Stimulated activated naive CD8-positive, alpha-beta T cell treated with anti-CD3 and anti-CD28 coated beads, Interleukin-15, amount 100 ng/mL, for 72 hours (primary cell): Measurements from ENCODE around the gene MBOAT7.
"Not testable (repeated sequence)": the region's sequence is repeated elsewhere in the genome, so short reads cannot be mapped to it uniquely, and the experiment has no call there.

Source experiments
- ATAC-seq: fragments of 150-1000 bp; cut with Tn5 transposase; 2 replicates; pipeline ENCODE4 v1.10.0; 2021; ENCODE audit warnings: mild to moderate bottlenecking, moderate library complexity
- DNase-seq, 2 donors: peaks; one replicate each; pipeline ENCODE4 v3.0.0; 2021 to 2022
- H3K27ac Mint-ChIP-seq, 2 donors: one replicate each; pipeline ENCODE4 v1.8.0; 2022; ENCODE audit warnings: mild to moderate bottlenecking in 2 of 2, mixed read lengths in 2 of 2, moderate library complexity in 2 of 2
- H3K27me3 Mint-ChIP-seq: one replicate; pipeline ENCODE4 v1.8.0; 2022; ENCODE audit warnings: mixed read lengths
- H3K4me1 Mint-ChIP-seq: one replicate; pipeline ENCODE4 v1.8.0; 2022; ENCODE audit warnings: mild to moderate bottlenecking, mixed read lengths
- H3K4me3 Mint-ChIP-seq, 2 donors: one replicate each; pipeline ENCODE4 v1.8.0; 2022; ENCODE audit warnings: mild to moderate bottlenecking in 2 of 2, mixed read lengths in 2 of 2, moderate library complexity in 1 of 2
- H3K9me3 Mint-ChIP-seq, 2 donors: one replicate each; pipeline ENCODE4 v1.8.0; 2022; ENCODE audit warnings: mixed read lengths in 2 of 2

MBOAT7 gene

GRCh38 chr19:54203151-54203611 is 13.8 kb upstream of the MBOAT7 start:
- DNase-seq = no peak
- ATAC-seq = no peak
- Mint-ChIP-seq H3K27ac (peak overlapping the region in 1 of 2 donors; percentile 89), H3K9me3 (no peaks in the 10 kb centered on the region), H3K4me1 (peaks cover 80% of the 10 kb centered on the region), H3K4me3 (peak overlapping the region; percentile 89 to 98), H3K27me3 (no peaks in the 10 kb centered on the region)

- no peak for ATAC-seq
- H3K27me3 Mint-ChIP-seq = no peaks in the 10 kb centered on the region
Observed at GRCh38 chr19:54201980-54202379, 12.6 kb upstream of the MBOAT7 start.

DNA sequence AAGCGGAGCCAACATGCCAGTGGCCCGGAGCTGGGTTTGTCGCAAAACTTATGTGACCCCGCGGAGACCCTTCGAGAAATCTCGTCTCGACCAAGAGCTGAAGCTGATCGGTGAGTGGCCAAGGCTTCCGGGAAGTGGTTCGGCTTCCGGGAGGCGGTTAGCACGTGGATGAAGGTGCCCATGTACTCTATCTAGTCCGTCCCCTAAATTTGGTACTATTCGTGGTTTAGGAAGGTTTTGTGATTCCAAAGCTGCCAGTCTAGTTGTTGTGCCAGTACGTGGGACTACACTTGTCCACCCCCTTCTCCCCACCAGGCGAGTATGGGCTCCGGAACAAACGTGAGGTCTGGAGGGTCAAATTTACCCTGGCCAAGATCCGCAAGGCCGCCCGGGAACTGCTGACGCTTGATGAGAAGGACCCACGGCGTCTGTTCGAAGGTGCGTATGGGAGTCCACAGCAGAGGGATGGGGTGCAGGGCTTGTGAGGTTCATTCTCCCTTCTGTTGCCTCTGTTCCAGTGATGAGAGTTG is 11.9 kb upstream of the MBOAT7 start:
- peak overlapping the region; percentile 89 to 98 for H3K4me3 Mint-ChIP-seq
- peaks cover 61% of the 10 kb centered on the region for H3K4me1 Mint-ChIP-seq
- no peak for DNase-seq
- H3K9me3 Mint-ChIP-seq = no peaks in the 10 kb centered on the region
- ATAC-seq = peak; percentile 34
- H3K27ac Mint-ChIP-seq = peak overlapping the region; percentile 99
- H3K27me3 Mint-ChIP-seq = no peaks in the 10 kb centered on the region

More at GRCh38 chr19:54201980-54202379, 12.6 kb upstream of the MBOAT7 start:
- Mint-ChIP-seq H3K27ac (peak overlapping the region; percentile 99), H3K9me3 (no peaks in the 10 kb centered on the region), H3K4me3 (peak overlapping the region; percentile 89 to 98), H3K4me1 (peaks cover 68% of the 10 kb centered on the region)
- no peak for DNase-seq

- H3K4me1 Mint-ChIP-seq = peaks cover 43% of the 10 kb centered on the region
- H3K9me3 Mint-ChIP-seq = no peaks in the 10 kb centered on the region
- H3K27ac Mint-ChIP-seq = peak overlapping the region in 1 of 2 donors; percentile 49
- no peak for DNase-seq
- H3K4me3 Mint-ChIP-seq = peak overlapping the region; percentile 74 to 76
- ATAC-seq = no peak
- H3K27me3 Mint-ChIP-seq = no peaks in the 10 kb centered on the region
Observed at GRCh38 chr19:54199401-54199800, 10.0 kb upstream of the MBOAT7 start.

- DNase-seq (no peak), ATAC-seq (no peak)
- no peaks in the 10 kb centered on the region for H3K27me3 Mint-ChIP-seq
- no peak overlapping the region for H3K4me3 Mint-ChIP-seq
- H3K9me3 Mint-ChIP-seq = no peaks in the 10 kb centered on the region
- peaks cover 35% of the 10 kb centered on the region for H3K4me1 Mint-ChIP-seq
- H3K27ac Mint-ChIP-seq = no peak overlapping the region
Observed at GRCh38 chr19:54197121-54197520, 7.7 kb upstream of the MBOAT7 start.

DNA sequence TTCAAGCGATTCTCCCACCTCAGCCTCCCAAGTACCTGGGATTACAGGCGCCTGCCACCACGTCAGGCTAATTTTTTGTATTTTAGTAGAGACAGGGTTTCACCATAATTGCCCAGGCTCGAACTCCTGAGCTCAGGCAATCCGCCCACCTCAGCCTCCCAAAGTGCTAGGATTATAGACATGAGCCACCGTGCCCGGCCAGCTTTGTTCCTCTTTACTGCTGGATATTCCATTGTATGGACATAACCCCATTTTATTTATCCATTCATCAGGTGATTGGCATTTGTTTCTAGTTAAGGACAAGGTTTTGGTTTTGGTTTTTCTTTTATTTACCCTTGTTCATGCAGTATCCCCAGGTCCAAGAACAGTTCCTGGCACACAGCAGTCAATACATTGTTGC is 7.2 kb upstream of the MBOAT7 start:
- no peak for DNase-seq
- Mint-ChIP-seq H3K27ac (no peak overlapping the region), H3K9me3 (no peaks in the 10 kb centered on the region), H3K27me3 (no peaks in the 10 kb centered on the region), H3K4me3 (no peak overlapping the region), H3K4me1 (peaks cover 35% of the 10 kb centered on the region)
- no peak for ATAC-seq

GRCh38 chr19:54194463-54194862 is 5.1 kb upstream of the MBOAT7 start:
- not testable (repeated sequence) for ATAC-seq, H3K4me3 Mint-ChIP-seq
- H3K4me1 Mint-ChIP-seq = peaks cover 28% of the 10 kb centered on the region

GRCh38 chr19:54193011-54193410 is 3.6 kb upstream of the MBOAT7 start:
- no peak for DNase-seq
- Mint-ChIP-seq H3K27ac (peak overlapping the region in 1 of 2 donors; percentile 71), H3K4me3 (peak overlapping the region; percentile 19 to 39), H3K27me3 (no peaks in the 10 kb centered on the region), H3K4me1 (peaks cover 32% of the 10 kb centered on the region), H3K9me3 (no peaks in the 10 kb centered on the region)
- ATAC-seq = no peak

More at GRCh38 chr19:54194463-54194862, 5.1 kb upstream of the MBOAT7 start:
- DNase-seq, H3K27ac Mint-ChIP-seq, H3K9me3 Mint-ChIP-seq, H3K27me3 Mint-ChIP-seq: not testable (repeated sequence)

GRCh38 chr19:54191811-54192453 is 2.6 kb upstream of the MBOAT7 start:
- Mint-ChIP-seq H3K27me3 (no peaks in the 10 kb centered on the region), H3K4me3 (peak overlapping the region; percentile 88 to 90), H3K27ac (peak overlapping the region; percentile 94 to 95), H3K9me3 (no peaks in the 10 kb centered on the region), H3K4me1 (peaks cover 43% of the 10 kb centered on the region)
- DNase-seq = no peak
- no peak for ATAC-seq

- DNase-seq (peak; percentile 90 to 93), ATAC-seq (peak; percentile 45)
- H3K27me3 Mint-ChIP-seq = no peaks in the 10 kb centered on the region
- peak within 1 kb of the TSS; percentile 99 for H3K27ac Mint-ChIP-seq
- peak within 1 kb of the TSS; percentile 88 to 90 for H3K4me3 Mint-ChIP-seq
- peaks cover 48% of the 10 kb centered on the region for H3K4me1 Mint-ChIP-seq
- no peaks in the 10 kb centered on the region for H3K9me3 Mint-ChIP-seq
Observed at GRCh38 chr19:54191011-54191810, 1.8 kb upstream of the MBOAT7 start, which contains the start of gene TSEN34. Gene TSEN34 (plus strand): TSS chr19:54191308. CDS start chr19:54191365, 57 bp downstream.

- Mint-ChIP-seq H3K27me3 (no peaks in the 10 kb centered on the region), H3K4me3 (peak overlapping the region; percentile 88 to 90), H3K9me3 (no peaks in the 10 kb centered on the region), H3K27ac (peak overlapping the region; percentile 99), H3K4me1 (peaks cover 48% of the 10 kb centered on the region)
- ATAC-seq (peak; percentile 74), DNase-seq (peak; percentile 100)
Observed at GRCh38 chr19:54190503-54191010, 1.2 kb upstream of the MBOAT7 start.

- H3K9me3 Mint-ChIP-seq = no peaks in the 10 kb centered on the region
- ATAC-seq = peak; percentile 71
- H3K27me3 Mint-ChIP-seq = no peaks in the 10 kb centered on the region
Observed at GRCh38 chr19:54189735-54190502, 539 bp upstream of the MBOAT7 start.

GRCh38 chr19:54188215-54188871 is 1.0 kb downstream of the MBOAT7 start:
- Mint-ChIP-seq H3K27ac (peak overlapping the region; percentile 86 to 87), H3K4me3 (peak overlapping the region; percentile 88 to 90), H3K27me3 (no peaks in the 10 kb centered on the region), H3K4me1 (peaks cover 45% of the 10 kb centered on the region), H3K9me3 (no peaks in the 10 kb centered on the region)
- ATAC-seq (no peak), DNase-seq (peak in 1 of 2 donors; percentile 33)

More at GRCh38 chr19:54189735-54190502, 539 bp upstream of the MBOAT7 start:
- peak overlapping the region; percentile 88 to 90 for H3K4me3 Mint-ChIP-seq
- H3K27ac Mint-ChIP-seq = peak overlapping the region; percentile 99
- DNase-seq = peak; percentile 100
- H3K4me1 Mint-ChIP-seq = peaks cover 48% of the 10 kb centered on the region

DNA sequence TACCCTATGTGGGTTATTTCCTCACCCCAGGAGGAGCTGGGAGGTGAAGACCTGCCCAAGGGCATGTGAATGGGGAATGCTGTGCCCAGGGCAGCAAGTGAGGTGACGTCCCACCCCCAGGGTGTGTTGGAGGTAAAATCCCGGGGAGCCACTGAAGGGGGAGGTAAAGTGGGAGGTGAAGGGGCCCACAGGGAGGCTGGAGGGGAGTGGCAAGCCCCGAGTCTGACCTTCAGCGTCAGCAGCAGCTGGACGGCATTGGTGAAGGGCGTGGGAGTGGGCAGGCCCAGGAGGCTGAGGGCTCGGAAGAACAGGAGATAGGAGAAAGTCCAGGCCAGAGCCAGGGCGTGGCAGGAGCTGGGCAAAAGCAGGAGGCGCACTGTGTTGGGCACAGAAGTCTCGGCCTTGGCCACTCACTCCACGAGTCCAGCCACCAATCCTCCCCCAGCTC is 2.4 kb downstream of the MBOAT7 start:
- no peaks in the 10 kb centered on the region for H3K27me3 Mint-ChIP-seq
- no peak for DNase-seq
- no peak for ATAC-seq
- H3K4me3 Mint-ChIP-seq = peak overlapping the region; percentile 49 to 90
- H3K4me1 Mint-ChIP-seq = peaks cover 31% of the 10 kb centered on the region
- peak overlapping the region in 1 of 2 donors; percentile 19 for H3K27ac Mint-ChIP-seq
- H3K9me3 Mint-ChIP-seq = no peaks in the 10 kb centered on the region
